GM21515 (cell line): ENCODE results near the gene PDSS2.
"Not testable (repeated sequence)": the region's sequence is repeated elsewhere in the genome, so short reads cannot be mapped to it uniquely, and the experiment has no call there.

Experiments
- ATAC-seq: cut with Tn5 transposase; IDR thresholded peaks from one replicate; pipeline ENCODE4 v1.9.1; 2021; ENCODE audit not compliant: unreplicated experiment

Gene PDSS2

GRCh38 chr6:107369493-107369892 lies 89.9 kb downstream of the PDSS2 start:
- ATAC-seq = no peak

- no peak for ATAC-seq
Observed at GRCh38 chr6:107368471-107368870, 90.9 kb downstream of the PDSS2 start.

GRCh38 chr6:107364173-107364572 lies 95.2 kb downstream of the PDSS2 start:
- ATAC-seq = not testable (repeated sequence)

- no peak for ATAC-seq
Observed at GRCh38 chr6:107361753-107362604, 97.4 kb downstream of the PDSS2 start.

GRCh38 chr6:107360476-107360875 lies 98.9 kb downstream of the PDSS2 start:
- no peak for ATAC-seq

- ATAC-seq = no peak
Observed at GRCh38 chr6:107357842-107358241, 101.5 kb downstream of the PDSS2 start.

- no peak for ATAC-seq
Observed at GRCh38 chr6:107357031-107357430, 102.3 kb downstream of the PDSS2 start.

- no peak for ATAC-seq
Observed at GRCh38 chr6:107355659-107356058, 103.7 kb downstream of the PDSS2 start.

GRCh38 chr6:107354451-107354850 lies 104.9 kb downstream of the PDSS2 start:
- no peak for ATAC-seq

- ATAC-seq = no peak
Observed at GRCh38 chr6:107353773-107354382, 105.5 kb downstream of the PDSS2 start.

GRCh38 chr6:107348224-107348623 lies 111.1 kb downstream of the PDSS2 start:
- ATAC-seq = no peak

- ATAC-seq = no peak
Observed at GRCh38 chr6:107345393-107345792, 114.0 kb downstream of the PDSS2 start.

GRCh38 chr6:107344981-107345380 lies 114.4 kb downstream of the PDSS2 start:
- ATAC-seq = no peak

GRCh38 chr6:107344383-107344782 lies 115.0 kb downstream of the PDSS2 start:
- ATAC-seq = no peak

GRCh38 chr6:107342144-107342543 lies 117.2 kb downstream of the PDSS2 start:
- ATAC-seq = no peak

GRCh38 chr6:107340881-107341280 lies 118.5 kb downstream of the PDSS2 start:
- no peak for ATAC-seq

GRCh38 chr6:107337191-107337741 lies 122.1 kb downstream of the PDSS2 start:
- no peak for ATAC-seq

- no peak for ATAC-seq
Observed at GRCh38 chr6:107334026-107334425, 125.3 kb downstream of the PDSS2 start.

- no peak for ATAC-seq
Observed at GRCh38 chr6:107333491-107333890, 125.9 kb downstream of the PDSS2 start.

- ATAC-seq = no peak
Observed at GRCh38 chr6:107331409-107332386, 127.7 kb downstream of the PDSS2 start.

GRCh38 chr6:107330168-107330567 lies 129.2 kb downstream of the PDSS2 start:
- peak; percentile 97 for ATAC-seq
